TTC549 (cell line): Measurements from ENCODE around the gene BTN3A1.

ENCODE experiments used
- FAIRE-seq: peaks from 2 replicates; lab custom pipeline; 2012; peaks lifted over from hg19 to GRCh38; lab: Jason Lieb, UNC

BTN3A1 gene

DNA sequence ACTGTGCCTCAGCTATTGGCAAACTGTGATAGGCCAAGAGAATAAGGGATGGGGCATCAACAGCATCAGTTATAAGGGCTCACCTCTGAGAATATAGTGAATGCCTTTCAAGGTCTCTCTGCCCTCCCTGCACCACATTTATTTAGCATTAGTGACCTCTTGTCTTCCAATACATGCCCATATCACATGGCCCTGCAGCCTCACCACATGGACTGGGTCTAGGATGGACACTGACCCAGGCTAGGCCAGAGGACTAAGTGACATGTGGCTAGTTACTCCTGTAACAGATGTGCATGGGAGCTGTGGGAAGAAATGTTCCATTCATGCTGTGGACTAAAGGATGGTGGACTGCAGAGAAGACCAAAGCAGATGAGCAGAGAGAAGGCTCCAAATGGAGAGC lies 22.3 kb upstream of the BTN3A1 start:
- no peak for FAIRE-seq

DNA sequence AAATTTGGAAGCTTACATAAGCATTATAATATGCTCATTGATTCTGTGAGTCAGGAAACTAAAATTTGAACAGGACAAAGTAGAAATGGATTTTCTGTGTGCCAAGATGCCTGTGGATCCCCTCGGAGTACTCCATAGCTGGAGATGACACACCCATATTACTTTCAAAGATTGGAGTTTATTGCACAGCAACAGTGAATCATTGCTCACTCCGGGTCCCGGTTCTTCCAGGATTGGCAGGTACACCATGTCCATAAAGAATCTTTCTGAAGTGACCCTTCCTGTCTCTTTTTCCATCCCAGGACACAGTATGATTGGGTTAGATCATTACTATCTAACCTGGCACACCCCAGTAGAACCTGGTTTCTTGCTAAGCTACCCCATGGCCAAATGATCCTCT lies 21.8 kb upstream of the BTN3A1 start:
- FAIRE-seq, result no peak

DNA sequence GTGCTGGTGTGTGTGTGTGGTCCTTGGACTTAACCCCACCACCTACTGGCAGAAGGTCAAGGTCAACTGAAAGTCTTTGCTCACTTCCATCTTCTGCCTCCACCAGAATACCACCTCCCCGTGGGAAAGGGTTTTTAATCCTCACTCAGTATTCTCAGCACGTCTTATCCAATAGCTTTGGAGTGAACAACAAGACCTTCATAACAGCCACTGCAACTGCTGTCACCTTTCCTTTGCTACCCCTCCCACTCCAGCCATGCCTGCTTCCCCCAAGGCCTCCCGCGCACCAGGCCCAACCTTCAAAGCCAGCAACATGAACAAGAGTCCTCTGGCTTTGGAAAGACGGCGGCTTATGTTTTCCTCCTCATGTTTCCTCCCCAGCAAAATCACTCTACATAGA lies 20.0 kb upstream of the BTN3A1 start:
- no peak for FAIRE-seq

DNA sequence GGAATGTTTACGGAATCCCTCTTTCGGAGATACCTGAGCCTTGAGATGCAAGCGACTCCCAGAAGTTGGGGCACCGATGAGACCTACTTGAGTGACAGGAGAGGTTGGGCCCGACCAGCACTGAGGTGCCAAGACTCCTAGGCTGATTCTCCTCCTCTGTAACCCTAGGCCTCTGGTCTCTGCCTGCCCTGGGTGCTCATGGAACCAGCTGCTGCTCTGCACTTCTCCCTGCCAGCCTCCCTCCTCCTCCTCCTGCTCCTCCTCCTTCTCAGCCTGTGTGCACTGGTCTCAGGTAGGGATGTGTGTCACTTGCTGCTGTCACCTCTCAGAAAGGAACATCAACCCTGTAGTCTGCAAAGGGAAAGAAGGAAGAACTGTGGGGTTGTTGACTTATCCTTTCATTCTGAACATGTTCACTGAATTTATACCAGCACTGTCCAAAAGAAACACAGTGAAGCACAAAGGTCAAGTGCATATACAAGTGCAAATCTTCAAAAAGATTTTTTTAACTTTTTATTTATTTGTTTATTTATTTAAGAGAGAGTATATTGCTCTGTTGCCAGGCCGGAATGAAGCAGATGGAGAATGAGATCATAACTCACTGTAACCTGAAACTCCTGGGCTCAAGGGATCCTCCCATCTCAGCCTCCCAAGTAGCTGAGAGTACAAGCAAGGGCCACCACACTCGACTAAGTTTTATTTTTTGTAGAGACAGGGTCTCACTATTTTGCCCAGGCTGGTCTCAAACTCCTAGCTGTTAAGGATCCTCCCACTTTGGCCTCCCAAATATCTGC lies 18.3 kb upstream of the BTN3A1 start:
- no peak for FAIRE-seq

DNA sequence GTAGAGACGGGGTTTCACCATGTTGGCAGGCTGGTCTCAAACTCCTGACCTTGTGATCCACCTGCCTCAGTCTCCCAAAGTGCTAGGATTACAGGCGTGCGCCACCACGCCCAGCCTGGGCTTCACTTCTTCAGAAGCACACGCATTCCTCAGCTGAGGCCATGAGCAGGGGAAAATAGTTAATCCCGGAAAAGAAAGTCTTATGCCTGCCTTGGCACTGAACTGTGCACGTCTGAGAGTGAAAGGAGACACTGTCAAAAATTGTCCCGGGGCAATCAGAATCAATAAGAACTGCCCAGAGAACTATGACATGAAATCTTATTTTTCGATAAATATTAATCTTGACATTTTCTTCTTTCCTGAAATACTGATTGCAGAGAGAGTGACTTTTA lies 16.3 kb upstream of the BTN3A1 start:
- FAIRE-seq, result no peak

DNA sequence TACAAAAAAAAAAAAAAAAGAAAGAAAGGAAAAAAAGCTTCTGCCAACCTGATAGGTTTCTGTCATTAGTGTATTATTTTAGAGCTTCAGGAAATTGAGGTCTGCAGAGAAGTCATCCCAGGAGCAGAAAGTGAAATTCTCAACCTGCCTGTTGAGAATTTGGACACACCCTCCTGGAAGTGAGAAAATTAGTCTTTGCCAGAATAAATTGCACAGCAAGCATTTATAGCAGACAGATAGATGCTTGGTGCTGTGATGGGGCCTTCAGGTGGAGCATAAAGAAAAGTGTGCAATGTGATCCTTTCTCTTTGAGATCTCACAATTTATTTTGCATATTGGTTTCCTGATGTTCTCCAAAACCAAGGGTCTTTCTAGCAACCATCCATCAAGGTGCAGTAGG lies 14.5 kb upstream of the BTN3A1 start:
- no peak for FAIRE-seq

DNA sequence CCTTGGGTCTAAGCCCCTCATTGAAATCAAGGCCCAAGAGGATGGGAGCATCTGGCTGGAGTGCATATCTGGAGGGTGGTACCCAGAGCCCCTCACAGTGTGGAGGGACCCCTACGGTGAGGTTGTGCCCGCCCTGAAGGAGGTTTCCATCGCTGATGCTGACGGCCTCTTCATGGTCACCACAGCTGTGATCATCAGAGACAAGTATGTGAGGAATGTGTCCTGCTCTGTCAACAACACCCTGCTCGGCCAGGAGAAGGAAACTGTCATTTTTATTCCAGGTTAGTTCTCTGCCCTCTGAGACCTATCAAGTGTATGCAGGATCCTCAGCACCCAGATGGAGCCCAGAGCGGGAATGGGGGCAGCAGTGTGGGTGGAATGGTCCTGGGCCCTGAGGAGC lies 14.1 kb upstream of the BTN3A1 start:
- FAIRE-seq, result no peak

DNA sequence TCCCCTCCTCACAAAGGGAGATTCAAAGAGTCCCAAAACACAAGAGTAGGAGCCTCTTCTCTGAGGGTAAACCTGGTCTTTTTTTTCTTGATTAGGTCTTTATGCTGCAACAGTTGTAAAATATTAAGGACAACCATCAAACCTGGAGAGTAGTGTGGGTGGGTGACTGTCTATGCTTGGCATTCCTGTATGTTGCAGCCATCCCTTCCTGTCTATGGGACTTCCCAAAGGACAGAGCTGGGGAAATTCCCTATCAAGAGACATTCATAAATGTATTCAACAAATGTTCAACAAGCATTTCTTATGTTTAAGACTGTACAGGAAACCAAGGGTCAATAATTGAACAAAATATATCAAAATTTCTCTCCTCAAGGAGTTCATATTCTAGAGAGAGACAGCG lies 13.6 kb upstream of the BTN3A1 start:
- no peak for FAIRE-seq

DNA sequence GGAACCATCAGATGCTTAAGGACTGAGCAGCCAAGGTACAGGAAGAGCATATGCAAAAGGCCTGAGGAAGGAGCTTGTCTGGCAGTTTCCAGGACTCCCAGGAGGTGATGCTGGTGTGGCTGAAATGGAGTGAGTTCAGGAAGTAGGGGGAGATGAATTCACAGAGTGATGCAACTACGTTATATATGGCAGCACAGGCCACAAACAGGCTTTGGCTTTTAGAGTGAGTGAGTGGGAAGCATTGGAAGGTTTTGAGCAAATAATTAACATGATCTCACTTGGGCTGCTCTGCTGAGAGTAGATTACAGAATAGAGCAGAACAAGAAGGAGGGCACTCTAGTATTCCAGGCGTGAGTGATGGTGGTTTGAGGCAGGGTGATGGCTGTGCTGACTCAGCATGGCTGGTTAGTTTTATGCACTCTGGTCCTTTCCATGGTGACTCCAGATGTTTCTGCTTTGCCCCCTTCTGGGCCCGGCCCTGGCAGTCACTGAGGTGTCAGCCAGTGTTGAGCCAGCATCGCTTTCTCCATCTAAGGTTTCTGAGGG lies 12.7 kb upstream of the BTN3A1 start:
- FAIRE-seq, result no peak

DNA sequence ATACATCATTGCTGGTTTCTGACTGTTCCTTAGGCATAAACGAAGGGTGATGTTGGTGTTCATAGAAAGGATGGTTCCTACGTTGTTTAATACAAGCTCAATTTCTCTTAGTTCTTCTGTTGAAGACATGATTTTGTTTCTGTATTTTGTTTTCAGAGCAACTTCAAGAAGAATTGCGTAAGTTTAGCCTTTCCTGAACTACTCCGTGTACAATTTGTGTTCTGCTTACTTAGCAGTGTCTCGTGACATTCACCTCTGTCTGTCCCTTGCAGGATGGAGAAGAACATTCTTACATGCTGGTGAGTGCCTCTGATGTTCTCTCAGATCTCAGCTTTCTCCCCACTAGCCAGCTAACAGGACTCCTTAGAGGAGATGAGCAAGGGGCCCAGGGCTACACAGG lies 11.5 kb upstream of the BTN3A1 start:
- FAIRE-seq, result no peak

DNA sequence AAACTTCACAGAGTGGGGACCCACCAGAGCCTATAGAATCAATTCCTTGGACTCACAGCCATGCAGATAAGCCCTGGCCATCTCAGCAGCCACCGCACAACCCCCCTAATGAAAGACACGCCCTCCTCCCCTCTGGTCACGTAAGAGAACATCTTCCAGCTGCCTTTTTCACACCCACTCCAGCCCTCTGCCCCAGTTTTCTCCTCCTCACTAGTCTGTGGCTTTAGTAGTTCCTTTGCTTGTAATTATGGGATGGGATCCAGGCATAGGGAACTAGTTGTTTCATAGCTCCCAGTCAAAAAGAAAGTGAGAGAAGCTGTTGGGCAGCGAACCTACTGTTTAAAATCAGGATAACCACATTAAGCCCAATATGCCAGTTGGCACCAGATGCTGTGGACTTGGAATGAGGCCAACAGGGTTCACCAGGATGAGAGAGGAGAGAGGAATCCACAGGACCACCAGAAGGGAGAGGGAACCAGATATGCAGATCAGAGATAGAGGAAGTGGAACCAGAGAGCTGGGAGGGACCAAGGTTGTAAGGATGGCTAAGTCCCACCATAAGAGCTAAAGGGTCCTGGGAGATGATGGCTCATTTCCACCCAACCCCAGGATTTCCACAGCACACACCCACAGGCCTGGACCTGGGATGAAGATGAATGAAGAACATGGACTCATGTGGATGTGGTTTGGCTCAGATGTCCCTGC lies 9.0 kb upstream of the BTN3A1 start:
- no peak for FAIRE-seq

DNA sequence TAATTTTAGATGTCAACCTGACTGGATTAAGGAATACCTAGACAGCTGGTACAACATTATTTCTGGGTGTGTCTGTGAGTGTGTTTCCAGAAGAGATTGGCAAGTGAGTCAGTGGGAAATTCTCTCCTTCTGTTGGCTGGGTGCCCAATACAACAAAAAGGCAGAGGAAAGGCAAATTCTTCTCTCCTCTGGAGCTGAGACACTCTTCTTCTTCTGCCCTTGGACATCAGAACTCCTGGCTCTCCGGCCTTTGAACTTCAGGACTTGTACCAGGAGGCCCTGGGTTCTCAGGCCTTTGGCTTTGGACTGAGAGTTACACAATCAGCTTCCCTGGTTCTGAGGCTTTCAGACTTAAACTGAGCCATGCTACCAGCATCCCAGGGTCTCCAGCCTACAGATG lies 7.8 kb upstream of the BTN3A1 start:
- no peak for FAIRE-seq

DNA sequence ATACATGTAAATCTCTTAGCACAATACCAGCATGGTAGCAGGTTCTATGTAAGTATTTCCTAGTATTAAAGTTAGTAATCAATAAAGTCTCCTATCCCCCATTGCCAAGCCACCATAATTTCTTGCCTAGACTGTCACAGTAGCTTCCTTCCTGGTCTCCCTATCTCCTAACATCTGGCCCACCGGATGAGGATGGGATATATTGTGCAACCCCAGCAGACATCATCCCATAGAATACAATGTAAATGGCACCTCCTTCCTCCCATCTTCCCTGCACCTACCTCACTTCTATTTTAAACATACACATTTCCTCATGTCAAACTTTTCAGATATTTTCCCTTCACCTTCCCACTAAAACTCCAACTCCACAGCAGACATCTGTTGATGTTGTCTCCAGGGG lies 3.5 kb upstream of the BTN3A1 start:
- no peak for FAIRE-seq

DNA sequence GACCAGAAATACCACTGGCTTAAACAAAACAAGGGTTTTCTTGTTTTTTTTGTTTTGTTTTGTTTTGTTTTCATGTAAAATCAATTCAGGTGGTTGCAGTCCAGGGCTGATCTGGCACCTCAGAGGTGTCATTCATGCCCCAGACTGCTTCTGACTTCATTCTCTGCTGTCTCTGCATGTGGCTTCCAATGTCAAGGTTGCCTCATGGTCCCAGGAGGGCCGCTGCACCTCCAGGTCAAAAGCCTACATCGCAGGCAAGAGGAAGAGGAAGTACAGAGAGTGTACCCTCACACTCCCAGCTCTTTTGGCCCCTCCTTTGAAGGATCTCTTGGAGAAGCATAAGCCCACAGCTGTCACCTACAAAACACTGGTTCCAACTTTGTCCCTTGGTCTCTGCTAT lies 1.4 kb upstream of the BTN3A1 start:
- FAIRE-seq, result no peak

DNA sequence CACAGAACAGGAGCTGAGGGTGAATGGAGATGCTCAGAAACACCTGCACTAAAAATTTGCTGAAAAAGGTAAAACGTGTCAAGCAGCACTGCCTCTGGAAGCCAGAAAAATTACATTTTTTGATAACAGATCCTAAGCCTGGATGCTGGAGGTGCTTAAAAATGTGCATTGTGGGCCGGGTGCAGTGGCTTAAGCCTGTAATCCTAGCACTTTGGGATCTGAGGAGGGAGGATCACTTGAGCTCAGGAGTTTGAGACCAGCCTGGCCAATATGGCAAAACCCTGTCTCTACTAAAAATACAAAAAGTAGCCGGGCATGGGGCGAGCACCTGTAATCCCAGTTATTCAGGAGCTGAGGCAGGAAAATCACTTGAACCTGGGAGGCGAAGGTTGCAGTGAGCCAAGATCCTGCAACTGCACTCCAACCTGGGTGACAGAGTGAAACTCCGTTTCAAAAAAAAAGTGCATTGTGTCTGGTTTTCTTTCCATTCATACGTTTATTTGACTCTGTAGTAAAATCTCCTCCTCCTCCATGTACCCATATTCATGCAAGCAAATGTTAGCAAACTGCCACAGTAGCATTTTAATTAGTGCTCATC lies 587 bp upstream of the BTN3A1 start:
- no peak for FAIRE-seq

DNA sequence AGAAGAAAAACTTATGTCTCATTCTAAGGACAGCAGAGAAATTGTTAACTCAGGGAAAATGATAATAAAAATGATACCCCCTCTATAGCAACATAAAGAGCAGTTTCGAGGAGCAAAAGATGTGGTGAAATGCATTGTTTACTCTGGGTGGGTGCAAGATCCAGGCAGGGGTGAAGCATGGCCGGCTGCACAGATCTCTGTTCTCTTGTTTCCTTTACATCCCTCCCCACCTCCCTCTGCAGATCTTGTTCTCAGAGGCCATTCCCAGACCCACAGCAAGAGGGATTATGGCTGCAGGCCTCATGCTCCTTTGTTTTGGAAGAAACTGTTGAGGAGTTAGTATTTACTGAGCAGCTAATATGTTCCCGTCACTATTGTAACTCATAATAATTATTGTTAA lies 1.8 kb downstream of the BTN3A1 start:
- FAIRE-seq, result no peak

DNA sequence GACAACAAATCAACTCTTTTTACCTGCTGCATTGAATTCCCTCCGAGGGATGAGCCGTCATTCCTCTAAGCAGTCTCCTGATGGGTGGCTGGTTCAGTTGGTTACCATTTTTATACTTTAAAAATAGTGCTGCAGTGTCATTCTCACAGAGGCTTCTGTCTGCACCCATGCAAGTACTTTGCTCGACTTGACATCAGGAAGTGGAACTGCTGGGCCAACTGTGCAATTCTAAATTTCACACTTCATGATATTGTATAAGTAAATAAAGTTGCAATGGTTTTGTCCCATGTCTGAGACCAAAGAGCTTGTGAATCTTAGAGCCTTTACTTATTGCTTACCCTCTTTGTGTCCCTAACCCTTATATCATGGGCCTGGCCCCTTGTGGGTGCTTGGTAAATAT lies 2.5 kb downstream of the BTN3A1 start:
- FAIRE-seq, result no peak

DNA sequence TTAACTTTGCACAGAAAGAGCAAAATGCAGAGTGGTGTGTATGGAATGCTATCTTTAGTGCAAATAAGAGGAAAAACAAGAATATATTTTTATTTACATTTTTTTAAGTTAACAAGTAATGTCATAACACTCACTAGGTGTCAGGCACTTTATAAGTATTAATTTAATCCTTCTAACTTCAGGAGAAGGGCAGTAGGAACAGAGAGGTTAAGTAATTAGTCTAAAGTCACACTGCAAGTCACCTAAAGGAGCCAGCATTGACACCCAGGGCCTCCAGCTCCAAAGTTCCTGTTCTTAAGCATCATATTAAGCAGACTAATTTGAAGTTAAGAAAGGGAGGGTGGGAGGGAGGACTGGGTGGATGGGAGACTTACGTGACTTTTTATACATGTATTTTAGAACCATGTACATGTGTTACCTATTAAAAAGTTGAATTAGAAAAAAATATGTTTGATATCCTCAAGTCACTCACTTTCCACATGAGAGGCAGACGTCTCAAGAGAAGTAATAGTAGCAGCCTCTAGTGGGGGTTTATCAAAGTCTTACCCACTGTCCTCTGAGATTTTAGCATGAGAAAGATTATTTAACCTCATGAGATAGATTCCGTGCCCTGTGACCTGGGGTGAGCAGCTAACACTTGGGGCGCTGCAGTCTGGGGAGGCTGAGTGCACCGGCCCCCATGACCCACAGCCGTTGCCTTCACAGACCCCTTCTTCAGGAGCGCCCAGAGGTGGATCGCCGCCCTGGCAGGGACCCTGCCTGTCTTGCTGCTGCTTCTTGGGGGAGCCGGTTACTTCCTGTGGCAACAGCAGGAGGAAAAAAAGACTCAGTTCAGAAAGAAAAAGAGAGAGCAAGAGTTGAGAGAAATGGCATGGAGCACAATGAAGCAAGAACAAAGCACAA lies 7.0 kb downstream of the BTN3A1 start:
- FAIRE-seq, result no peak

DNA sequence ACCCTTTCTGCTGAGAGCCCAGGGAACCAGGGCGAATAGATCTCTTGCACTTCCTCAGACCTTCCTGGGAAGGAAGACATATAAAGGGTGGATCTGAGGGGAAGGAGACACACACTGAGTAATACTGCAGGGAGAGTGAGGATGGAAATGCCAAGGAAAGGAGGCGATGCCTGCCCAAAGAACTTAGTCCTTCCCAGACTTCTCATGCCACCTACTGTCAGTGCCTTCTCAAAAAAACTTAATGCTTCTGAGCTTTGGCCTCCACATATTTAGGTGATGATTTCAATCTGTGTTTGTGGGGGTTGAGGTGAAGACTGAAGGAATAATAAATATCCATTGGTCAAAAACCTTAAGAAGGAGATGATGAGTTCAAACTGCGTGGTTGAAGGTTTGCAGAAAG lies 9.7 kb downstream of the BTN3A1 start:
- no peak for FAIRE-seq

DNA sequence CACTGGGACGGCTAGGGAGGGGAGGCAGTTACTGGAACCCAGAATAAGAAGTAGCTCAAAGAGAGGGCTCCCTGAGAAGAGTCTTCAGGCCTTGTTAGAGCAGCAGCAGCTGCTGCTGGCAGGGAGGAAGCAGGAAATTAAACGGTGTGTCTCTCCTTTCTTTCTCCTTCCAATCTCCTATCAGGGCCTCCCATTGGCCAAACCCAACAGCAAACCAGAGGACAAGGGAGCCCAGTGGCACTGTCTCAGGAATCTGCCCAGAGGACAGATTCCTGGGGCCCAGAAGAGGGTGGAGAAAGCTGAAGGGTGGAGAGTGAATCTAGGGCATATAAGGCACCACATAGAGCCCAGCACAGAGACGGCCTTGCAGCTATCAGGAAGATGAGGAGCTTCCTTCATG lies 10.2 kb downstream of the BTN3A1 start:
- no peak for FAIRE-seq

DNA sequence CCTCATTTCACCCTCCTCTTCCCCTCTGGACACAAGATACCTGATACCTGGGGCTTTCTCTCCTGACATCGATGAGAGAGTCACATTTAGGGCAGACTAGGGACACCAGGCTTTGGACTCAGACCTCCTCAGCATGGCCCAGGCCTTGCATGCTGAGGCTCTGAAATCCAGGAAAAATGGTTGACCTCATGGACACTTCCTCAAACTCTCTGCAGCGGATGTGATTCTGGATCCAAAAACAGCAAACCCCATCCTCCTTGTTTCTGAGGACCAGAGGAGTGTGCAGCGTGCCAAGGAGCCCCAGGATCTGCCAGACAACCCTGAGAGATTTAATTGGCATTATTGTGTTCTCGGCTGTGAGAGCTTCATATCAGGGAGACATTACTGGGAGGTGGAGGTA lies 10.9 kb downstream of the BTN3A1 start:
- FAIRE-seq, result no peak

DNA sequence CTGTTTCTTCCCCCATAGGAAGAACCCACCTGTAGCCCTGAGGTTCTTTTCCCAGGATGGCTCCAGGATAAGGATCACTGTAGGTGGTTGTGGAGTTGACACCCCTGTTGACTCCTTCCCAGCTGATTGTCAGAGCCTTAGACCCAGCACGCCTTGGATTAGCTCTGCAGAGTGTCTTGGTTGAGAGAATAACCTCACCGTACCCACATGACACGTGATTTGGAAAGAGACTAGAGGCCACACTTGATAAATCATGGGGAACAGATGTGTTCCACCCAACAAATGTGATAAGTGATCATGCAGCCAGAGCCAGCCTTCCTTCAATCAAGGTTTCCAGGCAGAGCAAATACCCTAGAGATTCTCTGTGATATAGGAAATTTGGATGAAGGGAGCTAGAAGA lies 12.2 kb downstream of the BTN3A1 start:
- no peak for FAIRE-seq
